Tibial nerve (tissue), 4 donors: Measurements from ENCODE around the gene UBE2L6.

Source experiments
- CTCF ChIP-seq, 5 experiments: fragments of 200-600 bp in 3 of 5; fragments of 450-650 bp in 2 of 5; sonication (generic) in 3 of 5; IDR thresholded peaks; one replicate each; pipeline ENCODE4 v1.5.1; 2016 to 2019; ENCODE audit warnings: antibody characterized with exemption in 5 of 5, mild to moderate bottlenecking in 3 of 5, moderate library complexity in 2 of 5
- EP300 ChIP-seq, 2 donors: sonication (generic); formaldehyde crosslinking; IDR thresholded peaks; one replicate each; pipeline ENCODE4 v1.6.1; 2017; ENCODE audit warnings: antibody characterized with exemption in 2 of 2, mild to moderate bottlenecking in 1 of 2
- POLR2A ChIP-seq, 2 donors: fragments of 450-650 bp; IDR thresholded peaks; one replicate each; pipeline ENCODE4 v1.6.1; 2017; ENCODE audit warnings: antibody characterized with exemption in 2 of 2, mild to moderate bottlenecking in 2 of 2, moderate library complexity in 2 of 2

- TF ChIP-seq CTCF (IDR thresholded peaks at IDR 0.05) (no peak), EP300 (IDR thresholded peaks at IDR 0.05) (no peak), POLR2A (IDR thresholded peaks at IDR 0.05) (no peak)
Measured at GRCh38 chr11:57539342-57539741, 28.1 kb downstream of the UBE2L6 start.
